ENCODE results near the gene IRF9. TPM values are rescaled to one million over a fixed set of nuclear protein-coding genes. Genes with fewer than 3 reads are reported as not detected.

IRF9 gene
- total and polyA plus RNA-seq, 10 donors, result 85.8 to 265 (median 156) TPM

DNA sequence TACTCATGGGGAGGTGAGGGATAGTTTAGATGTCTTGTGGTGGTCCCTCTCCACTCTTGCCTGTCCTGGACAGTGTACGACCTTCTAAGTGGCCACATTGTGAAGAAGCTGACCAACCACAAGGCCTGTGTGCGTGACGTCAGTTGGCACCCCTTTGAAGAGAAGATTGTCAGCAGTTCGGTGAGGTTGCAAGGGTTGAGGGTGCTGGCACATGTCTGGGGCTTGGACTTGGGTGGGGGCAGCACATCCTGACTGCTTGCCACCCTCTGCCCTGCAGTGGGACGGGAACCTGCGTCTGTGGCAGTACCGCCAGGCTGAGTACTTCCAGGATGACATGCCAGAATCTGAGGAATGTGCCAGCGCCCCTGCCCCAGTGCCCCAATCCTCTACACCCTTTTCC, 38.2 kb upstream of the IRF9 start:
- intact Hi-C loops (cut with DNase I; ENCODE audit: low total_unique reads), result no loop called here
- Histone ChIP-seq H3K4me1 (peaks cover 0 to 46% (median 24%) of the 10 kb centered on the region in 6 donors), H3K27me3 (replicated peaks in 1 of 7) (no peaks in the 10 kb centered on the region), H3K27ac (peak overlapping the region in 5 of 8 donors; percentile 43 to 75 (median 67)), H3K9me3 (no peaks in the 10 kb centered on the region), H3K36me3 (peaks cover 0 to 74% (median 64%) of the 10 kb centered on the region in 6 donors), H3K4me3 (no peak overlapping the region)
- DNase-seq, result peak; percentile 71
- TF ChIP-seq POLR2AphosphoS5 (IDR thresholded peaks at IDR 0.05) (peak in 2 of 3 donors; percentile 19 to 42), POLR2A (IDR thresholded peaks at IDR 0.05) (no peak)
- TF ChIP-seq, protein P1, sequence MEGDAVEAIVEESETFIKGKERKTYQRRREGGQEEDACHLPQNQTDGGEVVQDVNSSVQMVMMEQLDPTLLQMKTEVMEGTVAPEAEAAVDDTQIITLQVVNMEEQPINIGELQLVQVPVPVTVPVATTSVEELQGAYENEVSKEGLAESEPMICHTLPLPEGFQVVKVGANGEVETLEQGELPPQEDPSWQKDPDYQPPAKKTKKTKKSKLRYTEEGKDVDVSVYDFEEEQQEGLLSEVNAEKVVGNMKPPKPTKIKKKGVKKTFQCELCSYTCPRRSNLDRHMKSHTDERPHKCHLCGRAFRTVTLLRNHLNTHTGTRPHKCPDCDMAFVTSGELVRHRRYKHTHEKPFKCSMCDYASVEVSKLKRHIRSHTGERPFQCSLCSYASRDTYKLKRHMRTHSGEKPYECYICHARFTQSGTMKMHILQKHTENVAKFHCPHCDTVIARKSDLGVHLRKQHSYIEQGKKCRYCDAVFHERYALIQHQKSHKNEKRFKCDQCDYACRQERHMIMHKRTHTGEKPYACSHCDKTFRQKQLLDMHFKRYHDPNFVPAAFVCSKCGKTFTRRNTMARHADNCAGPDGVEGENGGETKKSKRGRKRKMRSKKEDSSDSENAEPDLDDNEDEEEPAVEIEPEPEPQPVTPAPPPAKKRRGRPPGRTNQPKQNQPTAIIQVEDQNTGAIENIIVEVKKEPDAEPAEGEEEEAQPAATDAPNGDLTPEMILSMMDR (IDR thresholded peaks at IDR 0.05 in 8 of 11, conservative IDR thresholded peaks at IDR 0.05 in 3 of 11), result no peak
- WGBS, 5 donors, result 87 to 97% (median 92%) methylated on average over 7 to 8 of the region's 8 CpGs

DNA sequence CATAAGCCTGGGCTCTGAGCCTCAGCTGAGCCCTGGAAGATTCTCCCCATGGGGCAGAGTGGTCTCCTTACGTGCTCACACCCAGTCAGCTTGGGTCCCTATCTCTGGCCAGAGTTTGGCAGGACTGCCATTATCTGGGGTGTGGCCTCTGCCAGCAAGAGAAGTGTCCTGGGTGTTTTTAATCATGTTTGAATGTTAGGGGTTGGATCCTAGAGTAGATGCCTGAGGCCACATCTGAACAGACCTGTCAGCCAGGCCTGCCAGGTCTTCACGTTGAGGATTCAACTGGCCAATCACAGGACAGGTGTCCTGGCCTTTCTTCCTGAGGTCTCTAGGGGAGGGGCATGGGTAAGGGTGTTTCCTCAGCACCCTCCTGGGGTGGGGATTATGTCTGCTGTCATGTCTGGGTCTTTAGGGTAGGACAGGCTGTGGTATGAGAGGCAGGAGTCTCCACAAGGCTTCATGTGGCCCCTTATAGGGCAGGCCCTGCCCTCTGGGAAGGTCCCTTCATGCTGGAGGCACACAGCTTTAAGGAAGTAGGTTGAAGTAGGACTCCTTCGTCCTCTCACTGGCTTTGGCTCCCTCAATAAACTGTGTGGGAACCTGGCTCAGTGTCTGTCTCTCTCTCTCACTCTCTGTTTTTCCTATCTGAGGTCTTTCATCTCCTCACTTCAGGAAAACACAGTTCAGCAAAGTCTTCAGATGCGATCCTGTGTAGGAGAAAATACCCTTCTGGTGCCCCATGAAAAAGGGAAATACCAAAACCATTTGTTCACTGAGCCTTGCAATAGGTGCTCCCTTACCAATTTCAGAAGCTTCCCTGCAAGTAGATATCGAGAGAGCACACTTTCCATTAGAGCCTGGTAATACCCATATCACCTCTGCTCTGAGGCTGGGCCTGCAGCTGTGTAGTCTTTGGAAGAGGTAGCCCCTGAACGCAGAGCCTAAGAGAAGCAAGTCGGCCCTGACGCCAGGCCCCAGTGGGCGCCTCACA, 37.3 kb upstream of the IRF9 start:
- Histone ChIP-seq H3K27me3 (replicated peaks in 1 of 7) (no peaks in the 10 kb centered on the region), H3K27ac (peak overlapping the region in 7 of 8 donors; percentile 18 to 75 (median 51)), H3K9me3 (no peaks in the 10 kb centered on the region), H3K4me3 (no peak overlapping the region), H3K36me3 (peaks cover 0 to 66% (median 56%) of the 10 kb centered on the region in 6 donors), H3K4me1 (peaks cover 0 to 45% (median 24%) of the 10 kb centered on the region in 6 donors)
- DNase-seq, result peak; percentile 51
- TF ChIP-seq POLR2A (IDR thresholded peaks at IDR 0.05), result no peak
- peak in 1 of 3 donors; percentile 12 for TF ChIP-seq POLR2AphosphoS5 (IDR thresholded peaks at IDR 0.05)
- 72 to 85% (median 80%) methylated on average over 8 to 9 of the region's 9 CpGs for WGBS, 5 donors
- intact Hi-C loops (cut with DNase I; ENCODE audit: low total_unique reads), result no loop called here

DNA sequence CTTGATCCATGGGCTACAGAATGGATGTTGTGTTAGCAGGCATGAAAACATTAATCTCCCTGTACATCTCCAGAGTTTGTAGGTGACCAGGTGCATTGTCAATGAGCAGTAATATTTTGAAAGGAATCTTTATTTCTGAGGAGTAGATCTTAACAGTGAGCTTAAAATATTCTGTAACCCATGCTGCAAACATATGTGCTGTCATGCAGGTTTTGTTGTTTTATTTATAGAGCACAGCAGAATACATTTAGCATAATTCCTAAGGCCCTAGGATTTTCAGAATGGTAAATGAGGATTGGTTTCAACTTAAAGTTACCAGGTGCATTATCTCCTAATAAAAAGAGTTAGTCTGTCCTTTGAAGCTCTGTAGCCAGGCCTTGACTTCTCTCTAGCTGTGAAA, 34.1 kb upstream of the IRF9 start:
- Histone ChIP-seq H3K36me3 (peaks cover 0 to 34% (median 24%) of the 10 kb centered on the region in 6 donors), H3K27me3 (replicated peaks in 1 of 7) (no peaks in the 10 kb centered on the region), H3K9me3 (no peaks in the 10 kb centered on the region), H3K27ac (no peak overlapping the region), H3K4me1 (peaks cover 0 to 63% (median 35%) of the 10 kb centered on the region in 6 donors), H3K4me3 (no peak overlapping the region)
- no peak for DNase-seq
- TF ChIP-seq POLR2AphosphoS5 (IDR thresholded peaks at IDR 0.05) (no peak), POLR2A (IDR thresholded peaks at IDR 0.05) (no peak)
- TF ChIP-seq, protein P1 (IDR thresholded peaks at IDR 0.05 in 8 of 11, conservative IDR thresholded peaks at IDR 0.05 in 3 of 11), result no peak
- intact Hi-C loops (cut with DNase I; ENCODE audit: low total_unique reads), result no loop called here

DNA sequence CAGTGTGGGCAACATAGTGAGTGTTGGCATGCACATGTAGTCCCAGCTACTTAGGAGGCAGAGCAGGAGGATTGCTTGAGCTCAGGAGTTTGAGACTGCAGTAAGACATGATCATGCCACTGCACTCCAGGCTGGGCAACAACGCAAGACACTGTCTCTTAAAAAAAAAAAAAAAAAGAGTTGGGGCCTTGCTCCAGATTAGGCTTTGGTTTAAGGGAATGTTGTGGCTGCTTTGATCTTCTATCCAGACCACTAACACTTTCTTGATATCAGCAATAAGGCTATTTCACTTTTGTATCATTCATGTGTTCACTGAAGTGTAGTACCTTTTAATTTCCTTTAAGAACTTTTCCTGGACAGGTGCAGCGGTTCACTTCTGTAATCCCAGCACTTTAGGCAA, 33.4 kb upstream of the IRF9 start:
- Histone ChIP-seq H3K9me3 (no peaks in the 10 kb centered on the region), H3K4me3 (no peak overlapping the region), H3K27ac (peak overlapping the region in 1 of 8 donors; percentile 10), H3K4me1 (peaks cover 6 to 64% (median 42%) of the 10 kb centered on the region in 6 donors), H3K27me3 (replicated peaks in 1 of 7) (no peaks in the 10 kb centered on the region), H3K36me3 (peaks cover 0 to 29% (median 16%) of the 10 kb centered on the region in 6 donors)
- no peak for DNase-seq
- intact Hi-C loops (cut with DNase I; ENCODE audit: low total_unique reads), result no loop called here
- 76 to 86% (median 81%) methylated on average over 2 of the region's 2 CpGs for WGBS, 5 donors
- TF ChIP-seq POLR2A (IDR thresholded peaks at IDR 0.05), result no peak
- TF ChIP-seq, protein P1 (IDR thresholded peaks at IDR 0.05 in 8 of 11, conservative IDR thresholded peaks at IDR 0.05 in 3 of 11), result no peak
- no peak for TF ChIP-seq POLR2AphosphoS5 (IDR thresholded peaks at IDR 0.05)

Measured in spleen (tissue), 11 donors.